CD4-positive, alpha-beta T cell treated with Interleukin-6 at 100 ng/mL for 8 hours (primary cell): ENCODE data around the gene FAM124B.

ENCODE experiments used
- DNase-seq: peaks from one replicate; pipeline ENCODE4 v3.0.0-alpha.2; 2020; ENCODE audit warnings: mixed read lengths, low spot score

FAM124B gene

DNA sequence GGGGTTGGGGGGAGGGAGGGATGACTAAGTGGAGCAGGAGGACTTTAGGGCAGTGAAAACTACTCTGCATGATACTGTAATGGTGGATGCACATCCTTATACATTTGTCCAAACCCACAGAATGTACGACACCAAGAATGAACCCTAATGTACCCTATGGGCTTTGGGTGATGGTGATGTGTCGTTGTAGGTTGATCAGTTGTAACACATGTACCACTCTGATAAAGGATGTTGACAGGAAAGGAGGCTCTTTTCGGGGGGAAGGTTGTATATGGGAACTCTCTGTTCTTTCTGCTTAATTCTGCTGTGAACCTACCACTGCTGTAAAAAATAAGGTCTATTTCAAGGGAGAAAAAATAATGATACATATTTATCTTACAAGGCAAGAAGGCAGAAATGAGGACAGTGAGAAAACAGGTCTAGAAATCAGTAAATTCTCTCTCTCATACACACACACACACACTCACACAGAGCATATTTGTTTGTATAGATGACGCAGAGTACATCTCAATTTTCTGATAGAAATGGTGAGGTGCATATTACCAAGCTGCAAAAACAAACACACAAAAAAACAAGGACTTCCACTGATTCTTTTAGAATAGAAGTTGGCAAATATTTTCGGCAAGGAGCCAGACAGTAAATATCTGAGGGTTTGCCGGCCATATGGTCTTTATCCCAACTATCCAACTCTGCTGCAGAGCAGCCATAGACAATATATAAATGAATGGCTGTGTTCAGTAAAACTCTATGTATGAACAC is 20.2 kb downstream of the FAM124B start:
- DNase-seq: no peak

DNA sequence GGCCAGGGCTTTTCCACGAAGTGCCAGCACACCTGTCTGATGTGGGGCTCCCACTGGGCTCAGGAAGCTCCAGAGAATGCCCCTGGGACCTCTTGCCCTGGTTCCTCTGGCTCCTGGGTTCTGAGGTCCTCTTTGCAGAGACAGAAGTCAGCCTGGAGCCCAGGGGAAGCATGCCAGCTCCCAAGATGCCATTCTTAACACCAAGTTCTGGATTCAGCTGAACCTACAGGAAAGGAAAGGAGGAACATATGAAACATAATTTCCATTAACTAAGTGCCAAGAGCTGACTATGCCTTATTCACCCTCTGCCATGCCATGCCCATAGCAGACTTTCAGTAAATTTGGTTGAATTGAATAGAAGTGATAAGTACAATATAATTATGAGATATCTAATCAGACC is 21.9 kb downstream of the FAM124B start:
- no peak for DNase-seq

DNA sequence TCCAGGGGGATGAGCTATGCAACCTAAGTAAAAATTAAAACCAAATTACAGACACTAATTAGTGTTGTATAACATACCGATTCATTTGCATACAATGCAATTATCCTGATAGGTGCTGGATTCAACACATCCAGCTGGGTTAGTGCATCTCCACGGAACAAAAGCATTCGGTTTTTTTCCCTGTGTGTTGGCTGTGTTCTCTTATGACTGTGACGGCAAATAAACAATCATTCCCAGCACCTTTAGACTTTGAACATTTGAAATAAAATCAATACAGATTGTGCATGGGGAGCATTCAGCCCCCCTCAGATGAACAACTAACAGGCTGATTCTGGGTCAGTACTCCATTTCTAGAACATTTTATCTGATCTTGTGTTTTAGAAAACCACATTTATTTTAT is 22.7 kb downstream of the FAM124B start:
- DNase-seq: no peak

DNA sequence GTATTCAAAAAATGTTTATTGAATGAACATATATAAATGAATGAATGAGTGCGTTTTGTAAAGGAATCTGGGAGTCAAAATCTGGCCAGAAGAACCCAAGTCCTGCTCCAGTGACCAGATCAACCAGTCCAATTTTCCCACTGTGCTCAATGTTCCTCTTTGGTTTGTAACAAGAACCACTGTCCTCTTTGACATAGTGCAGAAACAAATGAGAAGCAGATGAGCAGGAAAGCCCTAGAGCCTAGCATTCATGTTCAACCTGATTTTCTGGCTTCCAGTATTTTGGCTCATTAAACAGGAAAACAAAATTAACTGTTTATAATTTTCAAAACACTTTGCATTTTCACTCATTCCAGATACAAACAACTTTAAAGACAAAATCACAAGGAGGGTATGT is 23.2 kb downstream of the FAM124B start:
- no peak for DNase-seq

DNA sequence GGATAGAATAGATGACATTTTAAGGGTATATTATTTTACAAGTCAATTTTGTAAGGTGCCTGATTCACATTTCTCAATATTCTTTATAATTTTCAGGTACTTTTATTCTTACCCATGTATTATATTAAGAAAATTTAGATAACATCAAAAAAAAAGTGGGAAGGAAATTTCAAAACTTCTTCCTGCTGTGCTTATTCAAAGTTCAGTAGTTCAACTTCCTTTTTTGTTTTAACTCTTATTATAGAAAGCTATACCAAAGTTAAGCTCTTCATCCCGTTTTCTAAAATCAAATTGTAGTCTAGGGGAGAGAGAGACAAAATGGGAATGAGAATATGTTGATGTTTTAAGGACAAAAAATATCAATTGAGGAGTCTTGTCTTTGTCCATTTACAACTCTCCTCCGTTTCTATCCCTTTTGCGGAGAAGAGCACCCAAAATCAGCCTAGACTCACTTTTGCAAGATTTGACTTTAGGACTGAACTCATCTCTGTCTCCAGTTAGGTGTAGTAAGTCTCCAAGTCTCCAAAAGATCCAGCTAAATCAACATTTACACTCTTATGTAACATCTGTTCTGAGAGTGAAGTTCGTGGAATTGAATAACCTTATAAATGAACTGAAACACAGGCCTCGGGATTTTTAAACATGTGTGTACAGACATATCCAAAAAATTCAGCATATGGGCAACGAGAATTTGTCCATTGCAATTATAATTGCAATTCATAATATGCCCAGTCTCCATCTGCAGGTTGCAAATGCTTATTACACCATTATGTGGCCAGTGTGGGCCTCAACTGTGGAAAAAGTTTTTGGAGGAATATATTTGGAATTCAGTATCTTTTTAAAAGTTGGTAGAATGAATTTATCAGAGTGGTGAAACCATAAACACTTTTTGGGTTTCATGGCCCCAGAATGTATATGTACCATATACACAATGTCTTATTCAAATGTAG is 23.9 kb downstream of the FAM124B start:
- DNase-seq: no peak

DNA sequence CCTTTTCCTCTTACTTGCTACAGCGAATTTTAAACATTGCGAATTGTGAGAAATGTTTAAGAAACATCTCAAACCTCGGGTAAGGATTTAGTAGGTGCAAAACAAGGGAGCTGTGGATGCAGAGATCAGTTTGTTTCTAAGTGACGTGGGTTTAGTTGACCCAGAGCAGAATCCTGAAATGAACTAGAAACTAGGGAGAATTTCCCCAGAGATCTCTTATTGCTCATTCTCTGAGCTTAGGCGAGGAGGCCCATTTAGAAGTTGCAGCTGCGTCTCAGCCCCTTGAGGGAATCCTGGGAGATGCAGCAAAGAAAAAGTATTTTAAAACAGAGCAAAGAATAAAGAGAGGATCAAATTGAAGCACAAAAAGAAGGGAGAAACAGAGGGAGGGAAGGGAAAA is 29.3 kb downstream of the FAM124B start:
- no peak for DNase-seq

DNA sequence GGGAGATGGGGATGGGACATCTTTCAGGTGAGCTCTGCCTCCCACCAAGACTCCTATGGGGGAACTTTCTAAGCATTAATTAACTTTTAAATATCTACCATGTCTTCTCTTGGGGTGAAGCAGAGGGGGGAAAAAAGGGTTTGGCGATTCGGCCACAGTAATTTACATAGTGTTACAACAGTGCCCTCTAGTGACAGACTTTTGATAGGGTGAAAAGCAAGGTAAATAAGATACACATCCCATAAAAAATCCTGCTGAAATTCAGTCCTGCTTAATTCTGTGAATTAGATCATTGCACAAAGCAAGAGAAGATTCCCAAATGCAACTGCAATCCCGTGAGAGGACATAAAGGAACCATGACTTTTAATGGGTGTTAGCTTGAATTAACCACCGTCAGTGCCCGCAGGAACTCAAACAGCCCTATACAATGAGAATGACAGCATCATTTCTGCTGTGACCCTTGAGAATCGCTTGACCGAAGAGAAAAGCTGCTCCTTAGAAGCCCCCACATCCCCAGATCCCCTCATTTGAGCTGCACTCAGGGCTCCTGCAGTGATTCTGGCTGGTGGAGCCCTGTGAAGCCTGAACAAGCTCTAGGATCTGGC is 32.8 kb downstream of the FAM124B start:
- peak; percentile 7 for DNase-seq

DNA sequence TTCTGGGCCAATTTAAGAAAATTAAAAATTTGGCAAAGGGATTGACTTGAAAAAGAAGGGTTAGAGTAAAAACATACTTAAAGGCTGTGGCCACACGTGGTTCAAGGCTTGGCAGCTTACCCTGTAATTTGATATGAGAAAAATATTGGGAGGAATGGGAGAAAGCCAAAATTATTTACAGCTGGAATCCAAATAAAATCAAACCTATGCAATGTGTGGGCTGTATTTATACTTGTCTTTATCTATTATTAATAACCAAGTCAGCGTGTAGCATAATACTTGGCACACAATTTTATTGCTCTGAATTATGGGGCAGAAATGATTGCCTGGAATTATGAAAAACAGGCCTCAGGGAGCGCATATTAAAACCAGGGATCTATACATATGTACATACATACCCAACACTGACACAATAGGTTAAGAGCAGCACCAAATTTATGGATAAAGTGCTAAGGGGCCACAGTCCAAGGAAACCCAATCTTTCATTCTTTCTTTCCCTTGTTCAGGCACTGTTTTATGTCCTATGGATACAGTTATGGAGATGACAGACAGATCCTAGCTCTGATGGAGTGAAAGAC is 35.6 kb downstream of the FAM124B start:
- DNase-seq: no peak

DNA sequence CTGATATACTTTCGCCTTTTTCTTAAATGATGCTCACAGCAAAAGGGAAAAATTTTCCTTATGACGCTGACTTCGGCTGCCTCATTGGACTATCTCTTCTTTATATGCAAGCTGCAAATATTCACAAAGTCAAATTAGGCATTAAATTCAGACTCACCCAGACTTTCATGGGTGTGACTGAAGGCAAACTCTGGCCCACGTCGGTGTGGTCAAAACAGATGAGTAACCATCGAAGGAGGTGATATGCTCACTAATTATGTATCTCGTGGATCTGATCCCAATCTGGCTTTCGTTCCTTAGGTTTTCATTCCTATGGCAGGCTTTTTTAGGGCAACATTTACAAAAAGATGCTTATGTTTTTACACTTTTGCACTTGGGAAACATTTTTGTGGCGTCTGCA is 36.6 kb downstream of the FAM124B start:
- DNase-seq: no peak

DNA sequence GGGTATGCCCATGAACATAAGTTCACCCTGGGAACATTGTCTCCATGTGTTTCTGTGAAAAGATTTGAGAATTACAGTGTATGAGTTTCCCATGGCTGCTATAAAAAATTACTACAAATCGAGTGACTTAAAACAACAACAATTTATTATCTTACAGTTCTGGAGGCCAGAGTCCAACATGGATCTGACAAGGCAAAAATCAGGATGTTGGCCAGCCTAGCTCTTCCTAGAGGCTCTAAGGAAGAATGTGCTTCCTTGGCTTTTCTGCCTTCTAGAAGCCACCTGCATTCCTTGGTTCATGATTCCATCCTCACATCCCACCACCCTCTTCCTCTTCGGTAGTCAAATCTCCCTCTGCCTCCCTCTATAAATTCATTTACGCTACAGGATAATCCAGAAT is 38.6 kb downstream of the FAM124B start:
- no peak for DNase-seq

DNA sequence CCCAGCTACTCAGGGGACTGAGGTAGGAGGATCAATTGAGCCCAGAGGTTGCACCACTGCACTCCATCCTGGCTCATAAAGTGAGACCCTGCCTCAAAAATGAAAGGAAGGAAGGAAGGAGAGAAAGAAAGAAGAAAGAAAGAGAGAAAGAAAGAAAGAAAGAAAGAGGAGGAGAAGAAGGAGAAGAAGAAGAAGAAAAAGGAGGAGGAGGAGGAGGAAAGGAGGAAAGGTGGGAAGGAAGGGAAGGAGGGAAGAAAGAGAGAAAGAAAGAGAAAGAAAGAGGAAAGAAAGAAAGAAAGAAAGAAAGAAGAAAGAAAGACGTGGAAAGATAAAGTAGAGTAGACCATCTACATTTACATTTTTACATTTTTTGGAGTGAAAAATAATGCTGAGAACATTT is 39.8 kb downstream of the FAM124B start:
- DNase-seq: no peak

DNA sequence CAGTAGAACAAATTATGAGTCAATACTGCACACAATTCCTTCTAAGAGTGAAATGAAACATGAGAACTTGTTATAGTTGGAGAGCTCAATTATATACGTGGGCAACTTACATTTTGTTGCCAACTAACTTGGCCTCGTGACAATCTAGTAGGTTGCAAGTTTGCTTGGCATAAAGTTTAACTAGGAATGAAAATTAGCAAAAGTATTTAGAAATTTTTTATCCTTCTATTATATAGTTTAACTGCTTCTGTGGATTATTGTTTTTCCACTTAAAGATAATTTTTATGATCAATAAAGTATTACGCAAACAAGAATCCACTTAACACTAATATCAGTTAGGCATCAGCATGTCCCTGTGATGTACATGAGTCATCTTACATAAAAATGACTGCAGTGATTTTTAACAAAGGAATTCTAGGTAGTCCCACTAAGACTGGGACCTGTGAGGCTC is 41.1 kb downstream of the FAM124B start:
- no peak for DNase-seq

DNA sequence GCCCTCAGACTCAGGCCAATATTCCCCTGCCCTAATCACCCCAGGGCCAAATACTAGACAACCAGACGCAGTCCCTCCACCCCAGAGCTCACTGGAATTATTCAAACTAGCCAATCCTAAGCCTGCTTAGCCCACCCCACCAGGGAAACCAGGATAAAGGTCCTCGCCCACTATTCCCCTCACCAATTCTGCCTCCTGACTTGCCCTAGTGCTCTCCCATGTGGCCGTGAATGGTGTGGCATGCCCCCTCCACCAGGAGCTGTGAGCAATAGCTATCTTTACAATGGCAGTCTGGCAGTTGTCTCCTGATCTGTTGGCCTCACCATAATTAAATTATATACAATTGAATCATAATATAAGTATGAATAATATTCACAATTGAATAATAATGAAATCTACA is 42.3 kb downstream of the FAM124B start:
- DNase-seq: no peak

DNA sequence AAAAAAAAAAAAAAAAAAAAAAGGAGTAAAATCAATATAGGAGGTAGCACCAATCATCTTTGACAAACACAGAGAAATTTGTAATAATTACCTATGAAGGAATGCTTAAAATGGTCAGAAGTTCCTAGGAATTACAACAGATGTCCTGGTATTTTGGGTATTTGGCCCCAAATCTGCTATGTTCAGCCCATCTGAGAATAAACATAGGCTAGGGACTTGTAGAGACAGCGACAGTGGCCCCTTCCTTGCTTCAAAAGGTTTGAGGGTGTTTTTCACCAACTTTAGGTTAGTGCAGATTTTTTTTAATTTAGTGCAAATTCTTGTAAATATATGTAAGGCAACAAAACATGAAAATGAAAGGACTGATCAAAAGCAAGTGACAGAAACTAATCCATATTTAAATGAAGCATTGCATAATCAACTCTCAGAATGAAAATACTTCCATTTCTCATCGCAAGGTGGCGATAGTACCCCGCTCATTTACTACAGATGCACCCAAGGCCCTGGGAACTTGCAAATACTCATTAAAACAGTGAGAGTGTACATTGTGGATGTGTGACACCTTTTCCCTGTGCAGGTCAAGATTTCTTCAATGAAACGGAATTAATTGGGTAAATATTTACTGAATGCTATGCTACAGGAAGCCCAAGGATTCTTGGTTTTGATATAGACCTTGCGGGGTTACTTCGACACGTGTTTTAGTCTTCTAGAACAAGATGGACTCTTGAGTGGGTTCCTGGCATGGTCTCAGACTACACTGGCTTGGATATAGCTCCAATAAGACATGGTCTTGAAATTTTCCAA is 44.6 kb downstream of the FAM124B start:
- peak; percentile 46 for DNase-seq

DNA sequence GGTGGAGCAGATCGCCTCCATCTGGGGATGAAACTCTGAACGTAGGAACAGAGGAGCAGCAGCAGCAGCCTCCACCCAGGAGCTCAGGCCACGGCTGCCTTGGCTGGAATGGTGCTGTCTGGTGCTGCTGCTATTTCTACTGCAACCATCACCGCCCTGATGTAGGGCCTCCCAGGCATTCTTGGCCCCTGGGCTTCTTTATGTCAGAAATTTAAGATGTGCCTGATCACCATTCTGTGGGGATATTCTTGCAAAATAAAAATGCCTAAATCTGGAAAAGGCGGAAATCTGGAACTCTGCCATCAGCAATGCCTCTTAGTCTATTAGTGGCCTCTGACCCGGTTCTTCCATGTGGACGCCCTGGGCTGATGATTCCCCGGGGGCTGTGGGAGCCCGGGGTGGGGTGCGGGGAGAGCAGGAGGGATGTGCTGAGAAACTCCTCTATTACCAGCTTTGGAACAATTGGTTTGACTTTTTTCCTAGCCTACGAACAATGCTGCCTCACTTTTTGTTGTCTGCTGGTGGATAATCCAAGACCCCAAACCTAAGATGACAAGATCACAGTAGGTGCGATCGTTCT is 47.2 kb downstream of the FAM124B start:
- no peak for DNase-seq

DNA sequence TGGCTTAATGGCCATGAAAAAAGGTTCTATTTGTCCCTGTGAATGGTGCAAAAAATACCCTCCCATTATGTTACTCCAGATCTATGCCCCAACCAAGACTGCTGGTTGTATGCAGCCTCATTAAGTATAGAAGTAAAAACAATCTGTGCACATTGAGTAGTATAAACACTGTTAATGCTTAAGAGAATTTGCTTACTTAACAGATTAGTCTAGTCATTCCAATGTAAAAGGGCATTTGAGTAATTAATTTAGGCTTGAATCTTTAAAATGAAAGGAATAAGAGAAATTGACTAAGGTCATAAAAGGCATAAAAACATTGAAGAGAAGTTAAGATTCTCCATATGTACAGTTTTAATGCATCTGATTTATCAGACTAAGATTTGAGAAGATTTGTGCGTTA is 51.2 kb downstream of the FAM124B start:
- no peak for DNase-seq

DNA sequence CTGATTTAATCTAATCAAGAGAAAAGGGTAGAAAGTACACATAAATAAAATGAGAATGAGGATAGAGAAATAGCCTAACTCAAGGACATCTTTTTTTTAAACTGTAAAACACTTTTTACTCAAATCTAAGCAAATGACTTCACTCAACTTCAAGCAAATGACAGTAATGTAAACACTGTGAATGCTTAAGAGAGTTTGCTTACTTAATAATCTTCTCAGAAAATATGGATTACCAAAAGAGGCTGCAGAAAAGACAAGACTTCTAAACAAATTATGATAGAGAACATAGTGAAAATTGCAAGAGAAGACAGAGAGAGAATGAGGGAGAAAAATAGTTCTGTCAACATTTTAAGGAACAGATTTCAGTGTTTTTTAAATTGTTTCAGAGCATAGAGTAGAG is 52.5 kb downstream of the FAM124B start:
- DNase-seq: no peak

DNA sequence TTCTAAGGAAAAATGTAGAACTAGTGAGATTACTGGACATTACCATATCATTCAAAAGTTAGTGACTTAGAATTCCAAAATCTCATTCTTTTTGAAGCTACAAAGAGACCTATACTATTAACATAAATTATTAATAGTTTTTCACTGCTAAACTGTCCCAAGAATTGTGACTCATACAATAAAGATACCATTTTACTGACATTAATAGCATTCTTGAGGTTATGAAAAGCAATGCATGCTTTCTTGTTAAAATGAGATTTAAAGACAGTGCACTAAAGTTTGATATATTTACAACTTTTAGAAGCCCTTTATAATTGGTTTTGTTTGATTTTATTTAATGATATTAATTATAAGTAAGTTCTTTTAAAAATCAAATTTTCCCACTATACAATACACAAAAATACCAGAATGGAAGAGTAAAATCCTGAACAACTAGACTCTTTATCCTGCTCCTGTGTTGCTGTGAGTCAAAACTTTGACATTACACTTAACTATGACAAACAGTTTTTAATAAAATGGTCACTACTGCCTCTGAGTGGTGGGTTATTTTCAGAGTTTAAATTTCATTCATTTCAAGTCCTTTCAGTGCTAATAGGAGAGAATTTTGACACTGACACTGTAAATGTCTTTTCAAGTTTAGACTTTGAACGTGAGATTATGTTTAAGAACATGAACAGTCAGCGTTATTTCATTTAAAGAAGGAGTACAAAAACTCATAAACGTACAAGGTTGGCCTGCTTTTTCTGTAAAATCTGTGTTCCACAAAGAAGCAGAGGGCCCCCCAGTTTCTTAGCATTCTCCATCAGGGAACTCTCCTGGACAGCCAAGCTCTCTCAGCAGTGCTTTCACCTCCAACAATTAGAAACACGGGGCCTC is 54.5 kb downstream of the FAM124B start:
- no peak for DNase-seq

DNA sequence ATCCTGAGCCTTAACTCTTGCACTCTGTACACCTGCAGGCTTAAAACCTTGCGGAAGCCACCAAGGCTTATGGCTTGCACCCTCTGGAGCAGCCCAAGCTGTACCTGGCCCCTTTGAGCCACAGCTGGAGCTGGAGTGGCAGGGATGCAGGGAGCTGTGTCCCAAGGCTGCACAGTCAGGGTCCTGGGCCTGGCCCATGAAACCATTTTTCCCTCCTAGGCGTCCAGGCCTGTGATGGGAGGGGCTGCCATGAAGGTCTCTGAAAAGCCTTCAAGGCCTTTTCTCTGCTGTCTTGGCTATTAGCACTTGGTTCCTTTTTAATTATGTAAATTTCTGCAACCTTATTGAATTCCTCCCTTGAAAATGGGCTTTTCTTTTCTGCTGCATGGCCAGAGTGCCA is 56.4 kb downstream of the FAM124B start:
- DNase-seq: no peak

DNA sequence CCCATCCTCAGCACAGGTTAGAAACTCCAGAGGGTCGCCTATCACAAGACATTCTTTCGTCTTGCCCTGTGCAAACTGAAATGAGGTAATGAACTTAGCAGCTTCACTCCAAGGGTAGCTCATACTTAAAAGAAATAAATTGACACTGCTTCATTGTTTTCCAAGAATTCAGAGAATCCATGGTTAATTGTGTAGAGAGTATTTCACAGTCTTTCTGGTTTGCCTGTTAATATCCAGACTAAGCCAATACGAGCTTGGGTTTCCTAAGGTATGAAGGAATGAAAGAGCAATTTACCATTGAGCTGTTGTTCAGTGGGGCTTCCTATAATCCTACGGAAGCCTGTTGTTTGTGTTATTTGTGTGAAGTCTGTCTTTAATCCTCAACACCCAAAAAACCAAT is 58.7 kb downstream of the FAM124B start:
- no peak for DNase-seq
